ENCODE results near the gene DIP2B.
"Not testable (repeated sequence)": the region's sequence is repeated elsewhere in the genome, so short reads cannot be mapped to it uniquely, and the experiment has no call there.

DIP2B gene

GRCh38 chr12:50676756-50677155 lies 172.0 kb downstream of the DIP2B start:
- DNase-seq (ENCODE audit: low read depth in 2 of 2) = no peak

GRCh38 chr12:50677858-50678257 lies 173.1 kb downstream of the DIP2B start:
- DNase-seq (ENCODE audit: low read depth in 2 of 2) = no peak

GRCh38 chr12:50678650-50679365 lies 174.0 kb downstream of the DIP2B start:
- DNase-seq (ENCODE audit: low read depth in 2 of 2) = no peak

- DNase-seq (ENCODE audit: low read depth in 2 of 2) = no peak
Observed at GRCh38 chr12:50679612-50680011, 174.8 kb downstream of the DIP2B start.

GRCh38 chr12:50681064-50681463 lies 176.3 kb downstream of the DIP2B start:
- not testable (repeated sequence) for DNase-seq (ENCODE audit: low read depth in 2 of 2)

- DNase-seq (ENCODE audit: low read depth in 2 of 2) = no peak
Observed at GRCh38 chr12:50685641-50686040, 180.9 kb downstream of the DIP2B start.

- no peak for DNase-seq (ENCODE audit: low read depth in 2 of 2)
Observed at GRCh38 chr12:50686406-50686805, 181.6 kb downstream of the DIP2B start.

- DNase-seq (ENCODE audit: low read depth in 2 of 2) = no peak
Observed at GRCh38 chr12:50686976-50687375, 182.2 kb downstream of the DIP2B start.

GRCh38 chr12:50689437-50689836 lies 184.7 kb downstream of the DIP2B start:
- no peak for DNase-seq (ENCODE audit: low read depth in 2 of 2)

- no peak for DNase-seq (ENCODE audit: low read depth in 2 of 2)
Observed at GRCh38 chr12:50690925-50691324, 186.1 kb downstream of the DIP2B start.

GRCh38 chr12:50695961-50696360 lies 191.2 kb downstream of the DIP2B start:
- no peak for DNase-seq (ENCODE audit: low read depth in 2 of 2)

GRCh38 chr12:50696931-50697330 lies 192.1 kb downstream of the DIP2B start:
- DNase-seq (ENCODE audit: low read depth in 2 of 2) = no peak

- DNase-seq (ENCODE audit: low read depth in 2 of 2) = no peak
Observed at GRCh38 chr12:50699154-50699553, 194.4 kb downstream of the DIP2B start.

- no peak for DNase-seq (ENCODE audit: low read depth in 2 of 2)
Observed at GRCh38 chr12:50699940-50700339, 195.2 kb downstream of the DIP2B start.

GRCh38 chr12:50706606-50707005 lies 201.8 kb downstream of the DIP2B start:
- no peak for DNase-seq (ENCODE audit: low read depth in 2 of 2)

GRCh38 chr12:50707396-50707795 lies 202.6 kb downstream of the DIP2B start:
- DNase-seq (ENCODE audit: low read depth in 2 of 2) = no peak

- DNase-seq (ENCODE audit: low read depth in 2 of 2) = no peak
Observed at GRCh38 chr12:50708631-50709030, 203.8 kb downstream of the DIP2B start.

GRCh38 chr12:50711121-50711520 lies 206.3 kb downstream of the DIP2B start:
- DNase-seq (ENCODE audit: low read depth in 2 of 2) = no peak

GRCh38 chr12:50715174-50715573 lies 210.4 kb downstream of the DIP2B start:
- no peak for DNase-seq (ENCODE audit: low read depth in 2 of 2)

GRCh38 chr12:50718760-50719159 lies 214.0 kb downstream of the DIP2B start:
- no peak for DNase-seq (ENCODE audit: low read depth in 2 of 2)

GRCh38 chr12:50720085-50720484 lies 215.3 kb downstream of the DIP2B start:
- DNase-seq (ENCODE audit: low read depth in 2 of 2) = no peak

GRCh38 chr12:50720501-50720900 lies 215.7 kb downstream of the DIP2B start:
- no peak for DNase-seq (ENCODE audit: low read depth in 2 of 2)

- no peak for DNase-seq (ENCODE audit: low read depth in 2 of 2)
Observed at GRCh38 chr12:50723865-50724264, 219.1 kb downstream of the DIP2B start.

All from stimulated activated CD4-positive, alpha-beta T cell treated with anti-CD3 and anti-CD28 coated beads, Interleukin-1b, Interleukin-23, amount 100 ng/mL, for 1 hour (primary cell).